RWPE1 (cell line): ENCODE data around the gene LRTM1.

Experiments
- CTCF ChIA-PET: fragments of 350-600 bp; sonication (Branson Sonifier 250); formaldehyde crosslinking; extraction: SDS; loops from one replicate; lab custom pipeline; 2021; lab: Yijun Ruan, JAX
- POLR2A ChIA-PET: fragments of 400-600 bp; formaldehyde crosslinking; extraction: SDS; loops from one replicate; lab custom pipeline; 2020; ENCODE audit warnings: antibody characterized with exemption; ENCODE audit not compliant: low non-redundant PET; lab: Yijun Ruan, JAX
- DNase-seq: peaks from one replicate; pipeline ENCODE4 v3.0.0; 2012; ENCODE audit warnings: low spot score
- H3K27ac ChIP-seq: fragments of 450-650 bp; 2 replicates; pipeline ENCODE4 v1.5.1; 2017
- TF ChIP-seq, protein P1 (sequence below): fragments of 450-650 bp; conservative IDR thresholded peaks from 2 replicates; pipeline ENCODE4 v1.5.1; 2017; ENCODE audit warnings: low read depth, mild to moderate bottlenecking

The LRTM1 gene

DNA sequence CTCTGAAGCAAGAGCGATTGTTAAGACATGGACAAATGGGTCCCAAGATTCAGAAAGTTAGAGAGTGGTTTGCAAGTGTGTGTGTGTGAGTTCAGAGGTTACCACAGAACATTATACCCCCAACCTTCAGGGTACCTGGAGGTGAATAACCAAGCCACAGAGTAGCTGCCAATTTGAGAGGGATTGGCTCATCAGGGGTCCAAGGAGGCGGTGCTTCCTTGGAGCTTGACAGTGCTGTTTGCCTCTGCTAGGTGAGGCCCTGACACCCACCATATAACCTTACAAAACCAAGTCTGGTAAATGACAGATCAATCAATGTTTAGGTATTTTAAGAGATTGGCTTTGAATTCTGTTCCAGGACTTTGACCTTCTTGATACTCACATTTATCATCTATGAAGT lies 35.7 kb downstream of the LRTM1 start:
- TF ChIP-seq, protein P1, sequence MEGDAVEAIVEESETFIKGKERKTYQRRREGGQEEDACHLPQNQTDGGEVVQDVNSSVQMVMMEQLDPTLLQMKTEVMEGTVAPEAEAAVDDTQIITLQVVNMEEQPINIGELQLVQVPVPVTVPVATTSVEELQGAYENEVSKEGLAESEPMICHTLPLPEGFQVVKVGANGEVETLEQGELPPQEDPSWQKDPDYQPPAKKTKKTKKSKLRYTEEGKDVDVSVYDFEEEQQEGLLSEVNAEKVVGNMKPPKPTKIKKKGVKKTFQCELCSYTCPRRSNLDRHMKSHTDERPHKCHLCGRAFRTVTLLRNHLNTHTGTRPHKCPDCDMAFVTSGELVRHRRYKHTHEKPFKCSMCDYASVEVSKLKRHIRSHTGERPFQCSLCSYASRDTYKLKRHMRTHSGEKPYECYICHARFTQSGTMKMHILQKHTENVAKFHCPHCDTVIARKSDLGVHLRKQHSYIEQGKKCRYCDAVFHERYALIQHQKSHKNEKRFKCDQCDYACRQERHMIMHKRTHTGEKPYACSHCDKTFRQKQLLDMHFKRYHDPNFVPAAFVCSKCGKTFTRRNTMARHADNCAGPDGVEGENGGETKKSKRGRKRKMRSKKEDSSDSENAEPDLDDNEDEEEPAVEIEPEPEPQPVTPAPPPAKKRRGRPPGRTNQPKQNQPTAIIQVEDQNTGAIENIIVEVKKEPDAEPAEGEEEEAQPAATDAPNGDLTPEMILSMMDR = no peak
- DNase-seq = no peak
- POLR2A ChIA-PET = no interaction called here
- CTCF ChIA-PET = interaction anchor here (0.6 to 1.1 kb wide), 2 partner anchors 528 to 751 kb away, joined by 3 read pairs; no protein-coding TSS in a partner anchor
- H3K27ac ChIP-seq = peak overlapping the region; percentile 93

DNA sequence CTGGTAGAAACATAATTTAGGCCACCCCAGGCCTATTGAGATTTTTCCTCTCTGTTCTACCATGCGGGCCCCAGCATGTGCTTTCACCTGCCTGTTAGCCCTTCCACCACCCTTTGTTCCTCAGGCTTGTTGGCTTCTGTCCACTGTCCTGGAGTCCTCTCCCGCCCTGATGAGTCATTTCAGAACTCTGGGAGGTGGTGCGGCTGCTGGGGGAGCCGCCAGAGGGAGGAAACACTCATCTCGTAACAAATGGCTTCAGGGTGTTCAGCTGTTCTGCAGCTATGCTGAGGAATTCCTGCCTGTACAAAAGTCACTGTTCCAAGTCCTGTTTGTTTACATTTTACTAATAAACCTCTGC lies 36.3 kb downstream of the LRTM1 start:
- POLR2A ChIA-PET = interaction anchor here (0.6 kb wide), 1 partner anchor 18 kb away, joined by 3 read pairs; no protein-coding TSS in a partner anchor

DNA sequence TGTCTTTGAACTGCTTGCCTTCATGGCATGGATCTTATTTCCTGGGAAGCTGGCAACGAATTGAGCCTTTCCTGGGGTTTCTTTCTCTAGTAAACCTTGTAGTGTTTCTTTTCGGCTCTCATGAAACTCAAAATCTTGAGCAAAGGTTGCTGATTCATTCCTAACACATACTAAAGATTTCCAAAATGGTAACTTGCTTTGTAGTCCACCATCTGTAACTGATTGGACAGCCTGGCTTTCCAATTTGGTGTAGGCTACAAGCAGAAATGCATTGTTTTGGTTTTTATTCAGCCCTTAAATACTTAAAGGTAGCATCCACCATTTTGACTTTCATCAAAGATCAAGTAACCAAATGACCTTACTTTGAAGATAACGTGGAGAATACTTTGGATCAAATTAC lies 38.1 kb downstream of the LRTM1 start:
- no peak overlapping the region for H3K27ac ChIP-seq
- POLR2A ChIA-PET = no interaction called here
- TF ChIP-seq, protein P1 = no peak
- no peak for DNase-seq
- CTCF ChIA-PET = no interaction called here

More for the DNA sequence above, 36.3 kb downstream of the LRTM1 start:
- TF ChIP-seq, protein P1 = peak; percentile 46
- H3K27ac ChIP-seq = peak overlapping the region; percentile 93
- DNase-seq = peak; percentile 95
- CTCF ChIA-PET = interaction anchor here (0.6 to 1.1 kb wide), 3 partner anchors 125 to 751 kb away, joined by 3 read pairs; no protein-coding TSS in a partner anchor

DNA sequence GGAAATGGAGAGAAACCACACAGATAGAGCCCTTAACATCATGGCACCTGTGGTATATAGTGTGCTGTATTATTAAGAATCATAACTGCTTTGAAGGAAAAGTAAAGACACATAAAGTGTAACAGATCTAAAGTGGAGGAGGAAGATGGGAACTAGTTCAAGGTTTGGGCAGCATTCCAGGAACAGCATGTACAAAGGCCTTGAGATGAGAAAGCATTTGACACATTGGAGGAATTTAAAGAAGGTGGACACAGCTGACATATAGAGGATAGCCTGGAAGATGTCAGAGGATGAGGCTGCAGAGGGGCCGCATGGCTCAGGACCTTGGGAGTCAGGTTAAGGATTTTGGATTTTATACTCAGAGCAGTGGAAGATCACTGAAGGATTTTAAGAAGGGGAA lies 39.0 kb downstream of the LRTM1 start:
- ChIA-PET POLR2A (no interaction called here), CTCF (no interaction called here)
- TF ChIP-seq, protein P1 = no peak
- no peak overlapping the region for H3K27ac ChIP-seq
- no peak for DNase-seq

DNA sequence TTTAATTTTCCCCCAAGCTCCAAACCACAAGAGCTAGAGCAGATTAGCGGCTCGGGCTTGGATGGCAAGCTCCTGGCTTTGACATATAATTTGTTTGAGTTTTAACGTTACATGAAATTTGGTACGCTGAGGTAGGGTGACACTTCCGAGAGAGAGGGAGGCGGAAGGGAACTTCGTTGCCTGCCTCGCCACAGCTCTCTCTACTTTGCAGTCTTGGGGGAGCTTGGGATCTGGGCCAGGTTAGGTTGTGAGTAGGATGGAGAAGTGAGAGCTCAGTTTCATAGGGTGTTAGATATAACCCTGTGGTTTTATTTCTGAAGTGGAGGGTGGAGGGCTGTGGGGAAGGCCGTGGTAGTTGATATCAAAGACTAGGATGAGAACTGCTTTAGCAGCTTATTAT lies 39.7 kb downstream of the LRTM1 start:
- no peak overlapping the region for H3K27ac ChIP-seq
- ChIA-PET CTCF (no interaction called here), POLR2A (no interaction called here)
- TF ChIP-seq, protein P1 = no peak
- DNase-seq = no peak

DNA sequence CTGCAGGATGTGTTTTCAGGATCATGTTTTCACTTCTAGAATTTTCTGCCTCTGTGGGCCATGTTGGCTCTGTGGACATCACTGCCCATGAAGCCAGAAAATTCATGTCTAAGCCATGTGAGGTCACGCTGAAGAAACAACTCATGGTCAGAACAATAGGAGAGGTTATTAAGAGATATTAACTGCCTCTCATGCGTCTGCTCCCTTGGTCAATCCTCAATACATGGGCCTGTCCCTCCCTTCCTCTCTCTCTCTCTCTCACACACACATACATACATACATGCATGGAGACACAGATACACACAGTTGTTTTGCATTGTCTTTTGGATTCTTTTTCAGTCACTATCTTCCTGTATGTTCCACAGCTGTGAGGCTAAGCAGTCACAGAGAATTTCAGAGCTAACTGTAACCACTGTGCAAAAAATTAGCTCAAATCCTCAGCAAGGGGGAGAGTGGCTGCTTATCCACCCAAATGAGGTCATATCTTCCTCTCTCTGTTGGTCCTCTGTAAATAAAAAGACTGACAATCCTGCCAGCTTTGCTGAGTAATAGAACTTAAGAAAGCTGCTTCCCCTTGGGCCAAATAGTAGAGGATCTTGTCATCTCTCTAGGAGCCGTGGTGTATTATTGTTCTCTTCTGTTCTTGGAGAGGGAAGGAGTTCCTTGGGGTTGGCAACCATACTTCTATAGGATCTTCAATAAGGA lies 45.6 kb downstream of the LRTM1 start:
- POLR2A ChIA-PET = no interaction called here
- H3K27ac ChIP-seq = 0 out of 2 replicates have a peak overlapping the region, but pooled peaks have one; percentile 3
- DNase-seq = peak; percentile 55
- TF ChIP-seq, protein P1 = no peak
- CTCF ChIA-PET = no interaction called here
